Tibial nerve (tissue), 3 donors: Measurements from ENCODE around the gene MYO1H.

Source experiments
- POLR2A ChIP-seq, 2 donors: fragments of 450-650 bp; IDR thresholded peaks; one replicate each; pipeline ENCODE4 v1.6.1; 2017; ENCODE audit warnings: antibody characterized with exemption in 2 of 2, mild to moderate bottlenecking in 2 of 2, moderate library complexity in 2 of 2
- TF ChIP-seq, protein P1 (sequence below), 5 experiments: fragments of 200-600 bp in 3 of 5; fragments of 450-650 bp in 2 of 5; sonication (generic) in 3 of 5; IDR thresholded peaks; one replicate each; pipeline ENCODE4 v1.5.1; 2016 to 2019; ENCODE audit warnings: antibody characterized with exemption in 5 of 5, mild to moderate bottlenecking in 3 of 5, moderate library complexity in 2 of 5

DNA sequence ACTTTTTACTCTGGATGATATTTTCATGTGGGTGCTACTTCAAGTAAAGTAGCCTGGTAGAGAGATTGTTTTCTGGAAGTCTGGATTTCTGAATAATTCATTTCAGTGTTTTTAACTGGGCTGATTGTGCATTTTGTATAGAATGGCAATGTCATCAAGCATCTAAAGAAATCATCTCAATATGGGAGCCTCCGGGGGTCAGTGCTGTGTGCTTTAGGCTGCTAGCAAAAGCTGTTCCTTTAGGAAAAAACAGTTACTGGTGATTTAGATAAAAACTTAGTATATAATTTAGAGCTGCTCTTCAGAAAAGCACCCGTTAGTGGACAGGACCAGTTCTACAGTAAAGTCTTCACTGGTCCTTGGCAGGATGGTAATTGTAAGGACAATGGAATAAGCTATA, 134.8 kb downstream of the MYO1H start:
- no peak for TF ChIP-seq POLR2A (IDR thresholded peaks at IDR 0.05)
- TF ChIP-seq, protein P1, sequence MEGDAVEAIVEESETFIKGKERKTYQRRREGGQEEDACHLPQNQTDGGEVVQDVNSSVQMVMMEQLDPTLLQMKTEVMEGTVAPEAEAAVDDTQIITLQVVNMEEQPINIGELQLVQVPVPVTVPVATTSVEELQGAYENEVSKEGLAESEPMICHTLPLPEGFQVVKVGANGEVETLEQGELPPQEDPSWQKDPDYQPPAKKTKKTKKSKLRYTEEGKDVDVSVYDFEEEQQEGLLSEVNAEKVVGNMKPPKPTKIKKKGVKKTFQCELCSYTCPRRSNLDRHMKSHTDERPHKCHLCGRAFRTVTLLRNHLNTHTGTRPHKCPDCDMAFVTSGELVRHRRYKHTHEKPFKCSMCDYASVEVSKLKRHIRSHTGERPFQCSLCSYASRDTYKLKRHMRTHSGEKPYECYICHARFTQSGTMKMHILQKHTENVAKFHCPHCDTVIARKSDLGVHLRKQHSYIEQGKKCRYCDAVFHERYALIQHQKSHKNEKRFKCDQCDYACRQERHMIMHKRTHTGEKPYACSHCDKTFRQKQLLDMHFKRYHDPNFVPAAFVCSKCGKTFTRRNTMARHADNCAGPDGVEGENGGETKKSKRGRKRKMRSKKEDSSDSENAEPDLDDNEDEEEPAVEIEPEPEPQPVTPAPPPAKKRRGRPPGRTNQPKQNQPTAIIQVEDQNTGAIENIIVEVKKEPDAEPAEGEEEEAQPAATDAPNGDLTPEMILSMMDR (IDR thresholded peaks at IDR 0.05), result no peak
